RCC 7860 (cell line): ENCODE results near the gene UTP4.
A peak's percentile ranks its signal among the peaks of the same experiment; 100 is the strongest.

Experiments
- DNase-seq: peaks from one replicate; pipeline ENCODE4 v3.0.0-alpha.2; 2015; ENCODE audit warnings: low spot score
- FAIRE-seq: peaks from 2 replicates; lab custom pipeline; 2012; peaks lifted over from hg19 to GRCh38; lab: Jason Lieb, UNC

The UTP4 gene

DNA sequence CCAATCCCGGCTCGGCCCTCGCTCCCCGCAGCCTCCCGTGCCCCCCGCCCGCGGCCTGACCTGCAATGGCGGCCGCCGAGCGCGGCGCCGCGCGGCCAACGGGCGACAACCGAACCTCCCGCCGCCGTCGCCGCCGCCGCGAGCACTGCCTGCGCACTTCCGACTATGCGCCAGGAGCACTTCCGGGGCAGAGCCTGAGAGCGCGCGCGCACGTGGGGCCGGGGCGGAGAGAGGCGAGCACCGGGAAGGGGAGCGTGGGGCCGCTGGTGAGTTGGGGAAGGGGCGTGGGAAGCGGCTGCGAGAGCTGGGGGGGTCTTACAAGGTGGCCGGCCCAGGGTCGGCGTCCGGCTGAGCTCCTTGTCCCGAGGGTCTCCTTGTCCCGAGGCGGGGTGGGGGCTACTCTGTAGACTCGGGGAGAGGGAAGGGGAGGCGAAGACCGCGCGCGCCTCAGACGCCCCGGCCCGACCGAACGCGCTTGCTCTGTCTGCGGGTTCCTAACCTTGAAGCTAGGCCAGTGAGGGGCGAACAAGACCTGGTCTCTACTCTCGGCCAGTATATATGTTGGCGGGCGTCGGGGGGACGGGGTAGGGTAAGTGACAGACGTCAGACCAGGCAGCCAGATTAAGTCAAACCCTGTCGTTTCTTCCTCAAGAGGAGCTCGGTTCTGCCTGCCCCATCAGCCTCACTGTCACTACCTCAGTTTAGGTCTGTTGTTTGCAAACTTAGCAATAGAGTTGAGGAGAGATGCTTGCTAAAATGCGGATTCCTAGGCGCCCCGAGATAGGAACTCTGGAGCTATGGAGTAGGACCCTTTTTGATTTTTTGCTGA lies at the start of gene UTP4, which contains the start of gene CHTF8:
TSS of gene UTP4 (plus strand) at position 226 of the 829 bp plus-strand sequence. CDS start 811 bp downstream, outside the sequence.
TSS of gene CHTF8 (minus strand) at position 165 of the 829 bp plus-strand sequence. CDS start 11,130 bp downstream, outside the sequence.
- FAIRE-seq (no peak), DNase-seq (peak; percentile 57)

GRCh38 chr16:69083306-69083941 lies 49.0 kb upstream of the UTP4 start:
- no peak for DNase-seq
- no peak for FAIRE-seq

DNA sequence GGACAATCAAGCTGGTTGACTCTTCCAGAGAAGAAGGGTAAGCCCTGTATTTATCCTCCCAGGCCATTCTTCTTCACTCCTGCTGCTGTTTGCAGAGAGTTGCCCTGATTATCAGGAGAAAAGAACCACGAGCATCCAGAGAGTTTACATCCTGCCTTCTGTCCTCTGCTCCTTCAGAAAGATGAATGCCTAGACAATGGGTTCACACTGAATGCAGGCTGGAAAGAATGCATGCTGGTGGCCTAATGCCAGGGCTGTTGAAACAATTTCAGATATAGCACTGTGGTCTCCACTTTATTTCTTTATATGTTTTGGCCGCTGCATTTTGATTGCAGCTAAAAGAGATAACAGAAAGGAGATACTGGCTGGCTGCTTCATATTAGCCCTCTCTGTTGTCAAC lies 48.2 kb upstream of the UTP4 start:
- DNase-seq (no peak), FAIRE-seq (no peak)

GRCh38 chr16:69085032-69085695 lies 47.3 kb upstream of the UTP4 start:
- no peak for FAIRE-seq
- DNase-seq, result no peak

DNA sequence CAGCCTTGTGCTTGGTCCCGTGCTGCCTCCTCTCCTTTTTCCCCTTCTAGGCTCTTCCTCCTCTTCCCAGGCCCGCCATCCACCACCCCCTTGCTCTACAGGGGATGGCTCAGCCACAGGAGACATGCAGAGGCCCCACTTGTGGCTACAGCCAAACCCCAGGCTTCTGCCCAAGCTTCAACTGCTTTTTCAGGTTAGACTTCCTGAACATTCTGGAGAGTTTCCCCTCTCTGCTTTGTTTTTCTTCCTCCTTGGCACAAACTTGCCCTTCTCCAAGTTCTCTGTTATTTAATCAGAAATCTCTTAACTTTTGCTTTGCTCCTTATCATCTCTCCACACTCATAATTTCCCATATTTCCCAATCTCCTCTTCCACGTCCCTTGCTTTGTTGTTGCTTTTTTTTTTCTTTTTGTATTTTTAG lies 45.3 kb upstream of the UTP4 start:
- FAIRE-seq (no peak), DNase-seq (no peak)

GRCh38 chr16:69088684-69089083 lies 43.8 kb upstream of the UTP4 start:
- DNase-seq (no peak), FAIRE-seq (no peak)

GRCh38 chr16:69089091-69089910 lies 43.1 kb upstream of the UTP4 start:
- DNase-seq (peak; percentile 21), FAIRE-seq (no peak)

GRCh38 chr16:69093974-69094373 lies 38.5 kb upstream of the UTP4 start:
- DNase-seq, result no peak

GRCh38 chr16:69094501-69094900 lies 37.9 kb upstream of the UTP4 start:
- FAIRE-seq (no peak), DNase-seq (no peak)

More at GRCh38 chr16:69093974-69094373, 38.5 kb upstream of the UTP4 start:
- FAIRE-seq, result no peak

- FAIRE-seq, result no peak
- no peak for DNase-seq
These were observed 37.3 kb upstream of the UTP4 start for GRCh38 chr16:69095193-69095592.

DNA sequence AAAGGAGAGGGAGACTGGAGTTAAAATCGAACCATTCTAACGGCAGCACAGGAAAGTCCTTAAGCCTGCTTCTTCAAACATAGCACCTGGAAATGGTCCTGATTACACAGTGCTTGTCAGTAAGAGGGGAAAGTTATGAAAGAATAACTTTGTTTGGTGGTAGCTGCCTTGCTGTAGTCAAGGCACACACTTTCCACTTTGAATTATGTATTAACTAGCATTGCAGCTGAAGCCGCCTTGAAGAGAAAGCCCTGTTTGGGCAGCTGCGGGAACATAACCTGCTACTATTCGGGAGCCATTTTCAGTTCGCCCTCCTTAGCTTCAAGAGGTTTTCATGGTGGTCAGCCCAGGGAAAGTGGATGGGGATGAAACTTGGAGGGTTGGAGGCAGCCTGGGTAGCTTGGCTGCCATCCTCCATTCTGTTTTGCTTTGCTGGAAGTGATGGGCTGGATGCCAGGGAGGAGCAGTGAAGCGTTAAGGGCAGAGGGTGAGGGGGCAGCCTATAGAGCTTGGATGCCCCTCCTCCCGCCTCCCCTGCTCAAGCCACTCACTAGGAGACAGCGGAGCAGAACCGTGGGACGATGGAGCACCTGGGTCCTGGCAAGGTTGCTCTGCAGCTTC lies 32.3 kb upstream of the UTP4 start:
- FAIRE-seq (peak; percentile 76), DNase-seq (peak; percentile 52)

DNA sequence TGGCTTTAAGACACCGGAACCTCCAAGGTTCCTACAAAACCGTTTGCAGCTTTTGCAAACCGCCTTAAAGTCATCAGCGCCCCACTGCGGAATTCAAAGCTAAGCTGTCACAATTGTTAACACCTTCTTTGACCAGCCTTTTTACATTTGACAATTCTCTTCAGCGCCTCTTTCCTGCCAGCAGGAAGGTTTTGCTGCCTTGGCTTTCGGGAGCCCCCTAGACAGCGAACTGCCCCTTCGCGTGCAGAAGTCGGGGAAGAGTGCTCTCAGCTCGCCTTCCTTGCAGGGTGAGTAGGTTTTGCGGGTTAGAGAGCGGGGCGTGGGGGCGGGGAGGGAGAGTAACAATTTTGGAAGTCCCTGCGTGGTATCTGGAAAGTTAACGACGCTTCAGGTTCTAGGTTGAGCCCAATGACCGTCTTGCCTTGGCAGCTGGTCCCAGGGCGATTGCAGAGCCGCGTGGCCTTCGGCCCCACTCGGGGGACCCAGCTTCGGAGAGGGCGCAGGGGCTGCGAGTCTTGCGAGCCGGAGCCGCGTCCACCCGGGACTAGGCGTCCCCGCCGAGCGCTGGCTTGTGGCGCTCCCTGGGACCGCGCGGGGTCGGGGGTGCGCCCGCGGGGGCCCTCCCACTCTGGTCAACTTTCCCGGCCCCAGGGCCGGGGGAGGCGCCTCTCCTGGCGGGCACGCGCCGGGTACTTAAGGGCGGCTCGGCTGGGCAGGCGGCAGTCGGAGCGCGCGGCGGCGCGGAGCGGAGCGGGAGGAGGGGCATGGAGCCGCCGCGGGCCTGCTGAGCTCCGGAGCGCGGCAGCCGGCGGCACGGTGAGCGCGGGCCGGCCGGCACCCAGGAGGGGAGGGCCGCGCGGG lies 26.7 kb upstream of the UTP4 start, which contains the start of gene HAS3:
TSS of gene HAS3 (plus strand) at position 153 of the 861 bp plus-strand sequence. CDS start 3,743 bp downstream, outside the sequence.
- FAIRE-seq (peak; percentile 53), DNase-seq (peak; percentile 54)

DNA sequence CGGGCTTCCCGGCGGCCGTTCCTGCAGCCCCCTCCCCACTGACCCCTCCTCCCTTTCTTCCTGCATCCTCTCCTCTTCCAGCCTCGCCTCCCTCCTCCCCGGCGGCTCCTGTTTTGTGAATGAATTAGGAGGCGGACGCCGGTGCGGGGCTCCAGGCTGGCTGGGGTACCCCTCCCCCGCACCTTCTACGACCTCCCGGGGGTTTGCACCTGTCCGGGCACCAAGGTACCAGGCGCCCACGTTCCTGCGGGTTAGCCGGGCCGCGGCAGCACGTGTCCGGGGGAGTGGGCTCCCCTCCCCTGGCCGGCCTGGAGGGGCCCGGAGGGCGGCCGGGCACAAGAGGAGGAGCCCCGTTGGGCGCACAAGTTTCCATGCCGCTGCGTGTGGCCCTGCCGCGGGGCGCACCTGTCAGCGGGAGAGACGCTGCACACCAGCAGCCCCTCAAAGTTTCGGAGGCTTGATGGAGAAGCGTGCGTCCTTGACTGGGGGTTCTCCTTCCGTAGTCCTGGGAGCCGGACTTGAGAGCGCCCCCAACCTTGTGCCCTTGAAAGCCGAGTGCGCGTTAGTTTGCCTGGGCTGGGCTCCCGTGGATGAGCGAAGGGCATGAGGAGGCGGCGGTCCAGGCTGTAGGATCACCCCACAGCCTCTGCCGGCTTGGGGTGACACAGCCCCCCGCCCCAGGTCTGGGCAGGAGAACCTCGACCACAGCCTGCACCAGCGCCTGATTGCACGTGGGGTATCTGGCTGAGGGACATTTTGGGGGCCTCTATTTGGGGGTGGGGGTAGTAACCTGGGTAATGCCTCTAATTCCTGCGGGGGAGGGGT lies 25.7 kb upstream of the UTP4 start:
- no peak for FAIRE-seq
- DNase-seq, result no peak

- DNase-seq, result no peak
- FAIRE-seq, result no peak
These were observed 25.0 kb upstream of the UTP4 start for GRCh38 chr16:69107316-69107962.

GRCh38 chr16:69108064-69108904 lies 24.2 kb upstream of the UTP4 start:
- DNase-seq, result no peak
- FAIRE-seq, result no peak

DNA sequence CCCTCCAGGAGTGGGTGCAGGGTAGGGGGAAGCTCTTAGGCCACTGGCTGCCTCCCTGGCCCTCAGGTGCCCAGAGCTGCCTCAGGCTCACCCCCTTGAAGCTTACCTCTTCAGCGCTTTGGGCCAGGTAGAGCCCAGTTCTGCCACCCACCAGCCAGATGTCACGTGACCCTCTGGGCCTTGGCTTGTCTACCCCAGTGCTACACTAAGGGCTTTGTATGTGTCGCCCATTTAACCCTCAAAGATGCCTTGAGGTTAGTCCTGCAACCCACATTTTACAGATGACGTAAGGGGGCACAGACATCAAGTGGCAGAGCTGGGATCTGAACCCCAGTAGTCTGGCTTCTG lies 23.6 kb upstream of the UTP4 start:
- DNase-seq (no peak), FAIRE-seq (no peak)
